Measurements from ENCODE around the gene GRM2.

GRM2 gene

DNA sequence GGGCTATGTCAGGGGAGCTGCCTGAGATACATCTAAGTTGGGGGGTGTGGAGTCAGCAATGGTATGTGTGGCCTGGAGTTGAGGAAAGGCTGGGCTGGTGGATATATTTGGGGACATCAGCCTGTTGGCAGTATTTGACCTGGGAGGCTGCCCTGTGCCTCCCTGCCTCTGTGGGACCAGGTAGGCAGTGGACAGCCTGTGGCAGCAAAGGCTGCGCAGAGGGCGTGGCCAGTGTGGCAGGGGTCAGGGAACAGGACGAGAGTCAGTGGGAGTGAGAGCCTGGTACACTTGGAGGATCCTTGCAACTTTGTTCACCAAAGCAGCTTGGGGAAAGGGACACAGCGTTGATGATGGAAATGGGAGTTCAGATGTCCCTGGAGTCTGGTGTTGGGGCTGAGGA is 20.8 kb upstream of the GRM2 start:
- no peak for DNase-seq
- TF ChIP-seq, protein P1, sequence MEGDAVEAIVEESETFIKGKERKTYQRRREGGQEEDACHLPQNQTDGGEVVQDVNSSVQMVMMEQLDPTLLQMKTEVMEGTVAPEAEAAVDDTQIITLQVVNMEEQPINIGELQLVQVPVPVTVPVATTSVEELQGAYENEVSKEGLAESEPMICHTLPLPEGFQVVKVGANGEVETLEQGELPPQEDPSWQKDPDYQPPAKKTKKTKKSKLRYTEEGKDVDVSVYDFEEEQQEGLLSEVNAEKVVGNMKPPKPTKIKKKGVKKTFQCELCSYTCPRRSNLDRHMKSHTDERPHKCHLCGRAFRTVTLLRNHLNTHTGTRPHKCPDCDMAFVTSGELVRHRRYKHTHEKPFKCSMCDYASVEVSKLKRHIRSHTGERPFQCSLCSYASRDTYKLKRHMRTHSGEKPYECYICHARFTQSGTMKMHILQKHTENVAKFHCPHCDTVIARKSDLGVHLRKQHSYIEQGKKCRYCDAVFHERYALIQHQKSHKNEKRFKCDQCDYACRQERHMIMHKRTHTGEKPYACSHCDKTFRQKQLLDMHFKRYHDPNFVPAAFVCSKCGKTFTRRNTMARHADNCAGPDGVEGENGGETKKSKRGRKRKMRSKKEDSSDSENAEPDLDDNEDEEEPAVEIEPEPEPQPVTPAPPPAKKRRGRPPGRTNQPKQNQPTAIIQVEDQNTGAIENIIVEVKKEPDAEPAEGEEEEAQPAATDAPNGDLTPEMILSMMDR (IDR thresholded peaks at IDR 0.05; ENCODE audit: low read length) = no peak
- no peak for TF ChIP-seq EZH2 (optimal IDR thresholded peaks at IDR 0.05; ENCODE audit: low read depth, low read length)
- H4K20me1 ChIP-seq (ENCODE audit: insufficient read depth, low read length) = no peaks in the 10 kb centered on the region
- H3K79me2 ChIP-seq (ENCODE audit: low read length) = peaks cover 27% of the 10 kb centered on the region
- peaks cover 31% of the 10 kb centered on the region for H3K4me1 ChIP-seq (ENCODE audit: low read length)
- H3K9me3 ChIP-seq (replicated peaks; ENCODE audit: insufficient read depth, low read length) = no peaks in the 10 kb centered on the region
- peak overlapping the region; percentile 44; the same call in 1 of the 2 replicates for H3K27ac ChIP-seq (ENCODE audit: low read length)
- peak overlapping the region; percentile 11; the same call in 1 of the 2 replicates for H3K4me3 ChIP-seq (ENCODE audit: low read length)
- 0 out of 2 replicates have a peak, but pooled peaks cover 2% of the 10 kb centered on the region for H3K36me3 ChIP-seq (replicated peaks; ENCODE audit: insufficient read depth, low read length)
- H2AFZ ChIP-seq (ENCODE audit: low read length) = no peak overlapping the region
- no peaks in the 10 kb centered on the region for H3K9me2 ChIP-seq (replicated peaks; ENCODE audit: insufficient read depth, low read length)
- peak overlapping the region; percentile 45 for H3K4me2 ChIP-seq (ENCODE audit: low read depth, low read length)
- peaks cover 11% of the 10 kb centered on the region for H3F3A ChIP-seq (ENCODE audit: insufficient read depth, low read length)
- no peak overlapping the region; the same call in 1 of the 2 replicates for H3K9ac ChIP-seq (ENCODE audit: low read length)
- H3K27me3 ChIP-seq (replicated peaks; ENCODE audit: insufficient read depth, low read length) = no peaks in the 10 kb centered on the region

DNA sequence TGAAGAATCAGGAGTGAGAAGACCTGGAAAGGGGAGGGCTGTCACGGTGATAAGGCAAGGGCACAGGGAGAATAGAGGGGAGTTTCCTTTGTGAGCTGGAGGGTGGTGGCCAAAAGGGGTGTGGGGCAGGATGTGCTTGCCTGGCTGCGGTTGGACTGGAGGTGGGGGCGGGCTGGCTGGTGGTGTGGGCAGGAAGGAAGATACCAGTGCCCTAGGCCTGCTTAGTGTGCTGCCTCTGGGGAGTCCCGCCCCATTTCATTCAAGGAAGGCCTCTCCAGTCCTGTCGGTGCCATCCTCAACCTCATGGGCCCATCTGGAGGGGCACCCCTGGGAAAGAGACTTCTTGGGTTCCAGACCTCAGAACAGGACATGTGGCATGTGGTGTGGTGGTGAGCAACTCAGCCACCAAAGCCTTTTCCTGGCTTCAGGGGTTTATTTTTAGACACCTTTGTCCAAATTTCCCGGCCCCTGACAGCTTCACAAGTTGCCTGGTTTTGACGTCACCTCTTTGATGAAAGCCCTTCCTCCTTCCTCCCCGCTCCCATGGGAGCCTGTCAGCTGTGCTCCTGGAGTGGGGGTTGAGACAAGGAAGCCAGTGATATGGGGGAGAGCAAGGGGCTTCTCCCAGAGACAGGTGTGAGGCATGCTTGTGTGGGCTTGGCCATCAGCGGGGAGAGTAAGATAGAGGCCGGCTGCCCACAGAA is 20.2 kb upstream of the GRM2 start:
- Histone ChIP-seq H3K27ac (ENCODE audit: low read length) (peak overlapping the region; percentile 44; the same call in 1 of the 2 replicates), H2AFZ (ENCODE audit: low read length) (no peak overlapping the region), H4K20me1 (ENCODE audit: insufficient read depth, low read length) (no peaks in the 10 kb centered on the region), H3K9me2 (replicated peaks; ENCODE audit: insufficient read depth, low read length) (no peaks in the 10 kb centered on the region), H3K79me2 (ENCODE audit: low read length) (peaks cover 27% of the 10 kb centered on the region), H3K27me3 (replicated peaks; ENCODE audit: insufficient read depth, low read length) (no peaks in the 10 kb centered on the region), H3K9me3 (replicated peaks; ENCODE audit: insufficient read depth, low read length) (no peaks in the 10 kb centered on the region), H3K4me1 (ENCODE audit: low read length) (peaks cover 25% of the 10 kb centered on the region), H3K9ac (ENCODE audit: low read length) (peak overlapping the region; percentile 27; the same call in 1 of the 2 replicates), H3K4me2 (ENCODE audit: low read depth, low read length) (peak overlapping the region; percentile 45), H3F3A (ENCODE audit: insufficient read depth, low read length) (peaks cover 4% of the 10 kb centered on the region), H3K4me3 (ENCODE audit: low read length) (peak overlapping the region; percentile 11; the same call in 1 of the 2 replicates), H3K36me3 (replicated peaks; ENCODE audit: insufficient read depth, low read length) (0 out of 2 replicates have a peak, but pooled peaks cover 2% of the 10 kb centered on the region)
- TF ChIP-seq EZH2phosphoT487 (IDR thresholded peaks at IDR 0.05; ENCODE audit: low read length) = no peak
- TF ChIP-seq EZH2 (optimal IDR thresholded peaks at IDR 0.05; ENCODE audit: low read depth, low read length) = no peak
- TF ChIP-seq, protein P1 (IDR thresholded peaks at IDR 0.05; ENCODE audit: low read length) = no peak
- DNase-seq = peak; percentile 82

DNA sequence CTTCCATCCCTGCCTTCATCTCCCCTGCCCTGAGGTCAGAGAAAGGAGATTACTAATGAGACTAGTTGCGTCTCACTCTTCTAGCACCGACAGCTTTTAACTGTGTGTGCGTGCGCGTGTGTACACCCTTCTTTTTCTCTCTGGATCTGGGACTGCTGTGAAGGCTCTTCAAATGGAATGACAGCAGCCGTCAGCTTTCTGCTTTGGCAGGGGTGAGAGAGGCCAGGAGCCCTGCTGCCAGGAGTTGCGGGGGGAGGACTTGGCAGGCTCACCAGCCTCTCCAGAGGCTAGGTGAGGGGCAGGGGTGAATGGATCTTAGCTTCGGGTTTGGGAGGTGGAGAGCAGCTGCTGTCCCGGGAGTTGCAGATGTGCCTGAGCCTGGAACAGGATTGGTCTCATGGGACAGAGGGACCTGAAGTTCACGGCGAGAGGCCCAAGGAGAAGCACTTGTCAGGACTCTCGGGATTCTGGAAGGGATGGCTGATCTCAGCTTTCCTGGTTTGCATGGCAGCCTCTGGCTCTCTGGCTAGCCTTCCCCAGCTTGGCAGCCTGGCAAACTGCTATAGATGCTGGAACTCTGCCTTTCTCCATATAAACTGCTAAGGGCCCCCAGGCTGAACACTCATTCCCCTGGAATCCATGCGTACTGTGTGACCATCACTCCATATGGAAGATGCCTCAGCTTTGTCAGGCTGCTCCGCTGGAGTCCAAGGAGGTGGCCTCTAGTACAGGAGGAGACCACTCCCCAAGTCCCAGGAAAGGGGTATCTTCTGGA is 19.2 kb upstream of the GRM2 start:
- Histone ChIP-seq H3K4me1 (ENCODE audit: low read length) (peaks cover 21% of the 10 kb centered on the region), H3F3A (ENCODE audit: insufficient read depth, low read length) (no peaks in the 10 kb centered on the region), H4K20me1 (ENCODE audit: insufficient read depth, low read length) (no peaks in the 10 kb centered on the region), H3K27me3 (replicated peaks; ENCODE audit: insufficient read depth, low read length) (no peaks in the 10 kb centered on the region), H3K4me3 (ENCODE audit: low read length) (no peak overlapping the region), H3K9ac (ENCODE audit: low read length) (no peak overlapping the region), H3K9me2 (replicated peaks; ENCODE audit: insufficient read depth, low read length) (no peaks in the 10 kb centered on the region), H3K27ac (ENCODE audit: low read length) (no peak overlapping the region), H3K4me2 (ENCODE audit: low read depth, low read length) (no peak overlapping the region), H2AFZ (ENCODE audit: low read length) (no peak overlapping the region), H3K36me3 (replicated peaks; ENCODE audit: insufficient read depth, low read length) (0 out of 2 replicates have a peak, but pooled peaks cover 2% of the 10 kb centered on the region), H3K9me3 (replicated peaks; ENCODE audit: insufficient read depth, low read length) (no peaks in the 10 kb centered on the region), H3K79me2 (ENCODE audit: low read length) (peaks cover 23% of the 10 kb centered on the region)
- TF ChIP-seq, protein P1 (IDR thresholded peaks at IDR 0.05; ENCODE audit: low read length) = no peak
- no peak for TF ChIP-seq EZH2phosphoT487 (IDR thresholded peaks at IDR 0.05; ENCODE audit: low read length)
- TF ChIP-seq EZH2 (optimal IDR thresholded peaks at IDR 0.05; ENCODE audit: low read depth, low read length) = no peak
- no peak for DNase-seq

Measured in MM.1S (cell line).